KMS-11 (cell line): ENCODE results near the gene RIMS1.

ENCODE experiments used
- H2AFZ ChIP-seq: fragments of 200-600 bp; sonication (generic); 2 replicates; pipeline ENCODE4 v1.6.1; 2016; ENCODE audit warnings: antibody characterized with exemption, mixed run types, low read depth
- H3K27ac ChIP-seq: fragments of 200-600 bp; sonication (generic); 2 replicates; pipeline ENCODE4 v1.6.1; 2016; ENCODE audit warnings: mild to moderate bottlenecking, mixed run types
- H3K27me3 ChIP-seq: fragments of 200-600 bp; sonication (generic); 2 replicates; pipeline ENCODE4 v1.6.1; 2017; ENCODE audit warnings: mild to moderate bottlenecking, low read depth, mixed run types, moderate library complexity; ENCODE audit not compliant: insufficient read depth
- H3K36me3 ChIP-seq: fragments of 200-600 bp; sonication (generic); 2 replicates; pipeline ENCODE4 v1.6.1; 2017; ENCODE audit warnings: mild to moderate bottlenecking, mixed run types; ENCODE audit not compliant: insufficient read depth
- H3K4me1 ChIP-seq: fragments of 200-600 bp; sonication (generic); 2 replicates; pipeline ENCODE4 v1.6.1; 2016; ENCODE audit warnings: mild to moderate bottlenecking, low read depth, mixed run types; ENCODE audit not compliant: poor library complexity, severe bottlenecking
- H3K4me2 ChIP-seq: fragments of 200-600 bp; sonication (generic); 2 replicates; pipeline ENCODE4 v1.7.0; 2016; ENCODE audit warnings: mild to moderate bottlenecking, mixed run types
- H3K4me3 ChIP-seq: fragments of 200-600 bp; sonication (generic); IDR thresholded peaks from 2 replicates; pipeline ENCODE4 v1.6.1; 2017; ENCODE audit warnings: low read depth, low read length, mixed read lengths; ENCODE audit not compliant: insufficient read depth
- H3K79me2 ChIP-seq: fragments of 200-600 bp; sonication (generic); 2 replicates; pipeline ENCODE4 v1.6.1; 2016; ENCODE audit warnings: low read depth, mixed run types; ENCODE audit not compliant: insufficient read depth
- H3K9ac ChIP-seq: fragments of 200-600 bp; sonication (generic); 2 replicates; pipeline ENCODE4 v1.6.1; 2016; ENCODE audit warnings: mild to moderate bottlenecking, mixed run types
- H4K20me1 ChIP-seq: fragments of 200-600 bp; sonication (generic); 2 replicates; pipeline ENCODE4 v1.6.1; 2016; ENCODE audit warnings: mild to moderate bottlenecking, mixed run types; ENCODE audit not compliant: insufficient read depth
- CTCF ChIP-seq: fragments of 200-600 bp; sonication (generic); conservative IDR thresholded peaks from 2 replicates; pipeline ENCODE4 v1.6.1; 2017; ENCODE audit warnings: low read depth, mild to moderate bottlenecking, antibody characterized with exemption, low read length, moderate library complexity, mixed read lengths

The RIMS1 gene

GRCh38 chr6:71886184-71887005 lies at the start of gene RIMS1:
RIMS1 (plus strand) TSS chr6:71886550; CDS start chr6:71887024, 474 bp downstream.
- Histone ChIP-seq H3K79me2 (no peaks in the 10 kb centered on the region), H3K36me3 (no peaks in the 10 kb centered on the region), H3K9ac (no peak within 1 kb of the TSS), H3K4me2 (peak within 1 kb of the TSS; percentile 66; the same call in 1 of the 2 replicates), H4K20me1 (no peaks in the 10 kb centered on the region), H2AFZ (peak within 1 kb of the TSS; percentile 64; the same call in 1 of the 2 replicates), H3K4me1 (no peaks in the 10 kb centered on the region), H3K4me3 (no peak within 1 kb of the TSS), H3K27me3 (no peaks in the 10 kb centered on the region), H3K27ac (no peak within 1 kb of the TSS)
- no peak for TF ChIP-seq CTCF

GRCh38 chr6:71851214-71851613 lies 35.1 kb upstream of the RIMS1 start:
- TF ChIP-seq CTCF = no peak
- H3K4me1 ChIP-seq = no peaks in the 10 kb centered on the region
- H3K9ac ChIP-seq = no peak overlapping the region
- H3K27me3 ChIP-seq = no peaks in the 10 kb centered on the region
- H4K20me1 ChIP-seq = no peaks in the 10 kb centered on the region
- no peaks in the 10 kb centered on the region for H3K36me3 ChIP-seq
- no peaks in the 10 kb centered on the region for H3K79me2 ChIP-seq
- no peak overlapping the region for H2AFZ ChIP-seq
- H3K4me3 ChIP-seq = no peak overlapping the region
- no peak overlapping the region for H3K27ac ChIP-seq
- H3K4me2 ChIP-seq = no peak overlapping the region

GRCh38 chr6:71852948-71853347 lies 33.4 kb upstream of the RIMS1 start:
- no peaks in the 10 kb centered on the region for H3K4me1 ChIP-seq
- H3K9ac ChIP-seq = no peak overlapping the region
- H4K20me1 ChIP-seq = no peaks in the 10 kb centered on the region
- no peak overlapping the region for H3K4me2 ChIP-seq
- no peaks in the 10 kb centered on the region for H3K79me2 ChIP-seq
- H3K27me3 ChIP-seq = no peaks in the 10 kb centered on the region
- no peak overlapping the region for H2AFZ ChIP-seq
- no peak overlapping the region for H3K4me3 ChIP-seq
- H3K36me3 ChIP-seq = no peaks in the 10 kb centered on the region
- H3K27ac ChIP-seq = no peak overlapping the region
- no peak for TF ChIP-seq CTCF

GRCh38 chr6:71855406-71855805 lies 30.9 kb upstream of the RIMS1 start:
- H3K4me2 ChIP-seq = no peak overlapping the region
- no peaks in the 10 kb centered on the region for H3K36me3 ChIP-seq
- no peak for TF ChIP-seq CTCF
- H4K20me1 ChIP-seq = no peaks in the 10 kb centered on the region
- H3K27me3 ChIP-seq = no peaks in the 10 kb centered on the region
- H3K79me2 ChIP-seq = no peaks in the 10 kb centered on the region
- no peak overlapping the region for H3K9ac ChIP-seq
- no peak overlapping the region for H2AFZ ChIP-seq
- no peaks in the 10 kb centered on the region for H3K4me1 ChIP-seq
- no peak overlapping the region for H3K27ac ChIP-seq
- H3K4me3 ChIP-seq = no peak overlapping the region
